GM21447 (cell line): ENCODE measurements around the gene TBC1D4.

Experiments used
- ATAC-seq: cut with Tn5 transposase; IDR thresholded peaks from one replicate; pipeline ENCODE4 v1.9.1; 2021; ENCODE audit not compliant: unreplicated experiment

TBC1D4 gene

DNA sequence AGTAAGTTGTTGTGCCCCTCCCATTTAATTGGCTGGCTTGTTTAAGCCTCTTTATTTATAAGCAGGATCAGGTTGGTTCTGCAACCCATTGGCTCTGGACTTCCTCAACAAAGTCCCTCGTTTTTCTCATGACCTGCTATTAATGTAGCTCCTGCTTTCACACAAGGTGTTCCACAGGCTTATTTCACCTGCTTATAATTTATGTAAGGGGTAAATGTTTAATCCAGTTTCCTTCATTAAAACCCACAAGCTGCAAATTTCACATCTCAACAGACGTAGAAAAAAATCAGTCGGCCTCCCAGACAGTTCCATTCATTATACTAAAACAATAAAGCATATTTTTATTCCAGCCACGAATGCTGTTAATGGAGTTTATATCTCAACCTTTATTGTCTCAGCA lies 86.1 kb downstream of the TBC1D4 start:
- no peak for ATAC-seq

DNA sequence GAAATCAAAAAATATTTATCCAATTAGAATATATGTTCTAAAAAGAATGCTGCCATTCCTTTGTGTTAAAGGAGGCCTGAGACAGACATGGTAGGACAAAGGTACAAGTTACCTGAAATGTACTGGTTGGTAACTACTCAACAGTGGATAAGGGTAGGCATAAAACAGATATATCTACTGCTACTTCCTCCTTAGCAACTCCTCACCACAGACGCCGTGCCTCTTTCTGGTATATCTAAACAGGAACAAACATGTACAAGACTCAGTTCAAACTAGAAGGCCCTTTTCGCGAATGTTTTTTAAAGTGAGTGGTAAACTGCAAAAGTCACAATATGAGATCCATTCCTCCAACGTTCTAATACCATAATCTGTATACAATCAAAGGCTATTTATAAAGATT lies 86.9 kb downstream of the TBC1D4 start:
- ATAC-seq, result no peak

DNA sequence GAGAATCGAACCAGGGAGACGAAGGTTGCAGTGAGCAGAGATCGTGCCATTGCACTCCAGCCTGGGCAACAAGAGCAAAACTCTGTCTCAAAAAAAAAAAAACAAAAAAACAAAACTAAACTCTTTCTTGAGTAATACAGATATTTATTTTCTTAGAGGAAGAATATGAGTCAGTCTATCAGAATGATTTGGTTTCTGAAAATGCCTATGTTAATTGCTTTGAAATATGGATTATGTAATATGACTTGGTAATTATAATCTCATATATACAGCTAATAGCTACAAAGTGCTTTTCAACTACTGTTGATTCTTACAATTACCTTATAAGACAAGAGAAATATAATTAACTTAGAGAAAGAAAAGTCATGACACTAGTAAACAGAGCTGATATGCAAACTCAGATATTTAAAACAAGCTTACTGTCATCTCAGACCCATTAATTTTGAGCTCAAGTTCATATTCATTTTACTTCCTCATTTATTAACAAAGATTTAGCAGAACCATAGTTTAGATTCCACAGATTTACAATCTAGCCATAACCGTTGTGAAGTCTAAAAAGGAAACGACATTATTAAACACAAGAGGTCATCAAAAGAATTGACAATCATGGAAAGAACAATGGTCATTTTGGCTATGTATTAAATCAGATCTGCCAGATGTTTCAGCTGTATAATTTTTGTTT lies 88.0 kb downstream of the TBC1D4 start:
- no peak for ATAC-seq

DNA sequence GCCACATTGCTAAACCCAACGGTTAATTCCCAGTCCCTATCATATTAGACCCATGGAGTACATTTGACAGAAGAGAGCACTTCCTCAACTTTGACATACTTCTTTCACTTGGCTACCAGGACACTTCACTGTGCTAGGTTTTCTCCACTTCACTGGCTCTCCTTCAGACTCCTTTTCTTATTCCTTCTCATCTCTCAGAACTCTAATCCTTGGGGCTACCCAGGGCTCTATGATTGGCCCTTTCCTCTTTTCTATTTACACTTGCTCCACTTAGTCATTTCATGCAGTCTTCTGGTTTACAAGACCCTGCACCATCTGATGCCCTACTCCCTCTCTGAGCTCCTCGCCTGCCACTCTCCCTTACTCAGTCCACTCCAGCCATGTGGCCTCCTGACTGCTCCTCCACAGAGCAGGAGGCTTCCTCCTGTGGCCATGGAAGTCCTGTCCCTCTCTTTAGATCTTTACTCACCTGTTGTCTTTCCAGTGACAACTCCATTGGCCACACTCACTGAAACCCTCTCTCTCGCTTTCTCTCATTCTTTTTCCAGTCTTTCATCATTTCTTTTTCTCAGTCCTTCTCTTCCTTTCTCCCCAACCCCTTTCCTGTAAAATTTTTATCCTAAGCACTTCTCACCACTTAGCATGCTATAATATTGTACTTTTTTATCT lies 90.4 kb downstream of the TBC1D4 start:
- no peak for ATAC-seq

DNA sequence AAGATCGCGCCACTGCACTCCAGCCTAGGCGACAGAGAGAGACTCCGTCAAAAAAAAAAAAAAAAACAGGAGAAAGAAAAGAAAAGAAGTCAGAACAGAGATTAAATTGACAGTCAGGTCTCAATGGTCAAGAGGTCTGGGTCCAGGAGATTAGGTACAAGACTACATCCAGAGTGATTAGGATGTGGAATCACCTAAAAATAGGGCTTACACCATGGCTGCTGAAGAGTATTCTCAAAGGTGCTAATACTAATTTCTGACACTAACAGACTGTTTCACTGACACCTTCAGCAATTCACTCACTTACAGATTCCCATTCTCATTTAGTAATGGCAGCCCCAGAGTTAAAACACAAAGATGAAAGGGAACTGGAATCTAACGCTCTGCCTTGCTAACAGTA lies 91.7 kb downstream of the TBC1D4 start:
- ATAC-seq, result no peak

DNA sequence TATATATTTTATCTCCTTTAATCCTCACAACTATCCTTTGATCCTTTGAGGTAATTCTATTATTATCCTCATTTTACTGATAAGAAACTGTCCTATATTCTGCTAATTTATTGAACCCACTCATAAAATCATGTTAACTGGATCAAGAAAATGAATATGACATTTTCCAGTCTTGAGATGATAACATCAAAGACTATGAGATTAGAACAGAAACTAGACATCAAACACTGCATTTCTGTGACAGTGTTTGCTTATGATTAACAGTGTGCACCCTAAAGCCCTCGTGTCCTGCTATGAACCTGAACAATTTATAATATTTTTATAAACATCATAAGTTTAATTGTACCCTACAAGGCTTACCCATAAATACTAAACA lies 96.3 kb downstream of the TBC1D4 start:
- ATAC-seq, result no peak

DNA sequence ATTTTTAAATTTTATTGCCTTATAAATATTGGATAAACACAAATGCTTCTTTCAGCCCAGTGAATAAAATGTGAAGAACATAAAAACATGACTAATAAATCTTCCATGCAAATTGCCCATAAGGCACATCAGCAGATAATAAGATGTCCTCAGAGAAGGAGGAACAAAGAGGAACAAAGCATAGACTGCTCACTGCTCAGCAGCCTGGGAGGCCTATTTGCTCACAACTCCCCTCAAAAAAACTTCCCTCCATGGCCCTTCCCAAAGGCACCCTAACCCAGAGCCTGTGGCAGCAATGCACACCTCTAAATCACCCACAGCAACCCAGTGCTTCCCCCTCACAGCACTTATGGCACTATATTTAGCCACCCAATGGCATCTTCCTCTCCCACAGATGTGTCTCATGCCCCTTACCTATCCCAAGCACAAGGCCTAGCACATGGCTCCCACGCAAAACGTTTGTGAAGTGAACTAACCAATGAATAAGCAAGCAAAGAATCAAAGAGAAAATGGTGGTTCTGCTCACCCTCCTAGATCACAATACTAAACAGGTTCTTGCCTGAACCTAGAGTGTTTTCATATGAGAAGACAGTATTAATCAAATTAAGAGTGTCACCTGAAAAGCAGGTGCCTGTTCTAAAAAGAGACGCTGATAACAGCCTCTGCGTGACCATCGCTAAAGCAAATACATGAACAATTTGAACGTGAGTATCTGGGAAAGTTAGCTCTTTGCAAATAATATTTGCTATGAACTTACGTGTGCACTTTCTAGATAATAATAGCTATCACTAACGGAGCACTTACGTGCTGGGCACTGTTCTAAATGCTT lies 96.9 kb downstream of the TBC1D4 start:
- ATAC-seq, result no peak

DNA sequence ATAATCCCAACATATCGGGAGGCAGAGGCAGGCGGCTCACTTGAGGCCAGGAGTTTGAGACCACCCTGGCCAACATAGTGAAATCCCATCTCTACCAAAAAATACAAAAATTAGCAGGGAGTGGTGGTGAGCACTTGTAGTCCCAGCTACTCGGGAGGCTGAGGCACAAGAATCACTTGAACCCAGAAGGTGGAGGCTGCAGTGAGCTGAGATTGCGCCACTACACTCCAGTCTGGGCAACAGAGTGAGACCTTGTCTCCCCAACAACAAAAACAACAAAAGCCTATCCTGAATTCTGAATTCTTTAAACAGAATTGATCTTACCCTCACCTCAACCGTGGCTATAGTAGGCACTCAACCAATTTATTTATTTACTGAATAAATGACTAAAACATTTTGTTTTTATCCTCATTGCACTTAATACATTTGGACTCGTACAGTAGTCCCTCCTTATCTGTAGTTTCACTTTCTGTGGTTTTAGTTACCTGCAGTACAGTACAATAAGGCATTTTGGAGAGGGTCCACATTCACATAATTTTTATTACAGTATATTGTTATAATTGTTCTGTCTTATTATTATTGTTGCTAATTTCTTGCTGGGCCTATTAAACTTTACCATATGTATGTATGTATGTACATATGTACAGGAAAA lies 98.8 kb downstream of the TBC1D4 start:
- no peak for ATAC-seq

DNA sequence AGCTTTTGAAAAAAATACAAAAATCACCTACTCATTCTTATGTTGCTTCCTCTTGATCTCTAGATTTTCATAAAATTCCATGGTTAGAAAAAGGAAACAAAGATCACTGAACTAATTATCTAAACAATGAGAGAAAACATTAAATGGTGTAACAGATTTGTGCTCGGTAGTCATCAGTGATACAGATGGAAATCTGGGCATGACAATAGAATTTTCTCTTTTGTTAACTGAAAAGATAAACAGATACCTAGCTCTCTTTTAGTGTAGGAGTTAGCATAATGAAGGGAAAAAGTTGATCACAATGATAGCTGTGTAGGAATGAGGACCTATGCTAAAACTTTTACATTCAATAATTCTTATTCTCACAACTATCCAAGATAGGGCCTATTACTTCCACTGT lies 103.7 kb downstream of the TBC1D4 start:
- ATAC-seq, result no peak

DNA sequence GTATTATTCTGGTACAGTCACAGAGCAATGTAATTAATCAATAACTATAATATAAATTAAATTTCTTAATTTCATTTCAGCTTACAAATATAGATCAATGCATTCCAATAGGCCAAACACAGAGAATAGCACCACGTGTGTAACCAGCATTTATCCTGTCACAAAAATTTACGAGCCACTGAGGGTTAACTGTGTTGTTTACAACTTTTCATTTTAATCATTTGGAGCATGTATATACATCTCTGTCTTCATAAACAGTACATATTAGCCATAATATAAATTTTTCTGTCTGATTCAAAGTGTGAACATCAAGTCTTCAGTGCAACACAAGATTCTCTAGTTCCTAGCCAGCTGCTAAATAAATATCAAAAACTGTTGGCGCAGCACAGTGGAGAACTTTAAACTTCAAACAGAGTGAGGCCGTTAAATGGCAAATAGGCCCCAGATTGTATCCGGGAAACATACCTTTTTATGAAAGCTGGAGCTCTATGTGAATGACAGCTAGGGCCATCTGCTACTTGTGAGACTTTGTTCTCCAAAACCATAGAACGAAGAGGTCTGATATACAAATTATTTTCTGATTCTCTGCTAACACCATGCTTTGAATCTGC lies 105.1 kb downstream of the TBC1D4 start:
- no peak for ATAC-seq

DNA sequence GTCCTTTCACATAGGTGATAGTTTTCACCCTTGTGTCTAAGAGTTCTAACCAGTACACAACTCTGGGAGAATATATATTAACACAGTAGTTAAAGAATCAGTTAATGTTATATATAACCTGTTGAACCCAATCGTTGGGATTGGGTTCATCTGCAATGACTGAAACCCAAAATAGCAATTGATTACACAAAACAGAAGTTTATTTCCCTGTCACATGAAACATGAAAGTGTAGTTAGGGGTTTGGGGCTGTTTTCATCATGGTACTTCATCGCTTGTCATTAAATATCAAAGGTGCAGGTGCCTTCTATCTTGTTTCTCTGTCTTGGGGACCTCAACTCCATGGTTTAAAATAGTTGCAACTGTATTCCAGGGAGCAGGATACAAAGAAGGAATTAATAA lies 106.6 kb downstream of the TBC1D4 start:
- ATAC-seq, result no peak

DNA sequence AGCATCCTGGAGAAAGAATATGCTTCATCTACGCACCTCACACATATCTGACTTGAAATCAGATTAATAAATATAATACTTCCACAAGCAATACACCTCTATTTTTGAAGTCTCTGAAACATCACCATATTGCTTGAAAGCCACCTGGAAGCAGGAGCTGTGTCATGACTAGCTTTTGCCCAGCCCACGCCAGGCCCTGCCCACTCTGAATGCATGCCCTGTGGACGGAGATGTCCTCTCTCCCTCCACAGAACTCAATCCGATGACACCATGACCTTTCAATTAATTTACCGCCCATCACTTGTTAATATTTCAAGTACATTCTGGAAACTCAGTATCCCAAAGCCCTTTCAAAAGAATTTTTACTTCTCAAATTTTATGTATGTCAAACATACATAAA lies 108.0 kb downstream of the TBC1D4 start:
- ATAC-seq, result no peak

DNA sequence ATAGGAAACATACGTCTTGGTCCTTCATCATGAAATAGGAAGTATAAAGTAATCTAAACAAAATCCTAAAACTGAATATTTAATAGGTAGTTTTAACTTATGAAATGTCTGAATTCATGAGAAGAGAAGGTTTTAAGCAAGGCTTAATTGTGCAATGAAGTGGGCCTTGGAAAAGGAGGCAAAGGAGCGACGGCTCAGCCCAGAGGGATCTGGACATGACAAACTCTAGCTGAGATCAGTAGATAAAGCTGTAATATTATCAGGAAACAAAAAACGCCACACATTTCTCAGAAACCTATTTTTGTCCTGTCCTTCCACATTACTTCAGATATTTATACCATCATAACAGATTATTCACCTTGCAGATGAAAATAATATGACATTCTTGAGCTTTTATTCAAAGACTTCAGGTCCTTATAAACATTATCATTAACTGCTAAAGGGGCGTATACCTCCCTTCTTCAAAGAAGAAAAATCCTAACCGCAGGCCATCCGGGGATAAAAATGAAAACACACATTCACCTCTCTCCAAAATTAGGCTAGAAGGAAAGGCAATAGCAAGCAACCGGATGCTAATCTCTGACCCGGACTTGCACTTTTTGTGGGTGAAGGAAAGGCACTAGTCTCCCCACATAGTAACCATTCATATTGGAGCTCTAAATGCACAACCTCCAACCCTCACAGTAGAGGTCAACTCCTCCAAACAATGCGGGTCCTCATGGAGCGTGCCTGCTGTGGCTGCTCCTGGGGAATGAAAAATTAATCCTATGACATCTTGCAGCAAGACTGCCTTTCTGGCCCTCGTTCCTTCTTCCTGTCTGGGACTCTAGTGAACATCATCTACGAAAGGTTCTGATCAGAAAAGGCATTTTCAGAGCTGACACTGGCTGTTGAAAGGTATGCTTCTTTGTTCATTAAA lies 108.8 kb downstream of the TBC1D4 start:
- no peak for ATAC-seq

DNA sequence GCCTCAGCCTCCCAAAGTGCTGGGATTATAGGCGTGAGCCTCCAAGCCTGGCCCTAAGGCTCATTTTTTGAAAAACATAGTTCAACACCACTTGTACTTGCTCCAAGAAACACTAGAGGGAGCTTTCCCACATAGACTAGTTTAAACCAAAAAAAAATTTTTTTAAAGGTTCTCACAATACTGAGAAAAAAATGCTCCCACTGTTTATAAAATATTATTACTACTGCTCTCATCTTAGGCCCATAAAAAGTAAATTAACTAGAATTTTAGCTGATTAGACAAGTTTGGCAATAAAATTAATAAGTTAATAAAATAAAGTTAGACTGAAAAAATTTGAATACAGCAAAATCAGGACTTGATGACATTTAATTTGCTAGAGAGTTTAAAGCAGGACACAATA lies 109.5 kb downstream of the TBC1D4 start:
- peak; percentile 77 for ATAC-seq

DNA sequence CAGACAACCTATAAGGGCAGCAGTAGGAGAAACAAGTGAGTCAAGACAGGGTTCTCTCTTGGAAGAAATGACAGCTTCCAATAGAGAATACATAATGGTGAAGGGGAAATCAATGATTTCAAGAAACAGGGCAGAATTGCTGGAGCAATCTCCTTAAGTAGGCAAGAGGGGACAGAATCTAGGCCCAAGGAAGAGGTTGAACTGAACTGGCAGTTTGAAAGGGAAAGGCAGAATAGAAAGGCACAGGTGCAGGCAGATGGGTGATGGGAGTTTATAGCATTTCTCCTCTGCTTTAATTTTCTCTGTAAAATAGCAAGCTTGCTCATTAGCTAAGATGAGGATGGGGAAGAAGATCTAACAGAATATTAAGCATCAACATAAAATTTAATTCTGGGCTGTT lies 110.8 kb downstream of the TBC1D4 start:
- no peak for ATAC-seq

DNA sequence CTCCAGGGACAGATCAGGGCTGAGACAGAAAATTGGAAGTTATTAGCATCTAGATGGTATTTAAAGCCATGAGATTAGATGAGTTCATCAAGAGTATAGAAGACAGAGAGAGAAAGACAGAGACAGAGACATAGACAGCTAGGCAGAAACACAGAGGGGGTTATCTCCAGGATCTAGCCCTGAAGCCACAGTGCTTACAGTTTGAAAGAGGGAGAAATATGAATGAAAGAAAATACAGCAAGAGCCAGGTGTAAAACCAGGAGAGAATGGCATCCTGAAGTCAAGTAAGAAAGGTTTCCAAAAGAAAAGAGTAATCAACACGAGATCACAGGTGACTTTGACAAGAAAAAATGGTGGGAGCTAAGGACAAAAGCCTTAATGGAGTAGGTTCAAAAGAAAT lies 111.2 kb downstream of the TBC1D4 start:
- no peak for ATAC-seq

DNA sequence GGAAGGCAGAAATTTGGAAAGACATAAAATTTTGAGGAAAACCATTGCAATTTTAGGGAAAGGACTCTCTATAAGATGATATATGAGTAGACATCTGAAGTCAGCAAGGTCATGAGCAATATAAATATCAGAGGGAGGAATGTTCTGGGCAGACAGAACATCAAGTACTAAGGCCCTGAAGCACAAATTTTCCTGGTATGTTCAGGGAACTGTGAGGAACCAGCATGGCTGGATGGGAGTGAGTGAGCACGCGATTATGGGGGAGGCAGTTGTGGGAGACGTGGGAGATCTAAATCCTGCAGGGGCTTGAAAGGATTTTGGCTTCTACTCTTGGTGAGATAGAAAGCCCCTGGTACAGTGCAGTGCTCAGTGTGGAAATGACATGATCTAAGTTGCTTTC lies 112.0 kb downstream of the TBC1D4 start:
- no peak for ATAC-seq

DNA sequence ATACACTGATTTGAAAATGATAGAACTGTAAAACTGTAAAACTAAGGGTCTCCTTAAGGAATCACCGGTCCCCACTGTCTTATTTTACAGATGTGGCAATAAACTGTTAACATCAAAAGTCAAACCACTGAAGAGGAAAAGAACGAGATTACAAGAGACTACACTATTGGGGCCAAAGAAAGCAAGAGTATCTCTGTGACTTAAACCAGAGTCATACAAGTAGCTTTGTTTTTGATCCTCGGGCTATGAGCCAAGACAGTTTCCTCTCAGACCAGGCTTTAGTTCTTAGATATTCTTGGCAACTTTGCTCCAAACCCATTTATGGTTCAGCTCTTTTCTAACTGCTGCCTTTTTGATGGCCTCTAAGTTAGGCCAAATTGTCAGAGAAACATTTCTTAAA lies 113.8 kb downstream of the TBC1D4 start:
- ATAC-seq, result no peak

DNA sequence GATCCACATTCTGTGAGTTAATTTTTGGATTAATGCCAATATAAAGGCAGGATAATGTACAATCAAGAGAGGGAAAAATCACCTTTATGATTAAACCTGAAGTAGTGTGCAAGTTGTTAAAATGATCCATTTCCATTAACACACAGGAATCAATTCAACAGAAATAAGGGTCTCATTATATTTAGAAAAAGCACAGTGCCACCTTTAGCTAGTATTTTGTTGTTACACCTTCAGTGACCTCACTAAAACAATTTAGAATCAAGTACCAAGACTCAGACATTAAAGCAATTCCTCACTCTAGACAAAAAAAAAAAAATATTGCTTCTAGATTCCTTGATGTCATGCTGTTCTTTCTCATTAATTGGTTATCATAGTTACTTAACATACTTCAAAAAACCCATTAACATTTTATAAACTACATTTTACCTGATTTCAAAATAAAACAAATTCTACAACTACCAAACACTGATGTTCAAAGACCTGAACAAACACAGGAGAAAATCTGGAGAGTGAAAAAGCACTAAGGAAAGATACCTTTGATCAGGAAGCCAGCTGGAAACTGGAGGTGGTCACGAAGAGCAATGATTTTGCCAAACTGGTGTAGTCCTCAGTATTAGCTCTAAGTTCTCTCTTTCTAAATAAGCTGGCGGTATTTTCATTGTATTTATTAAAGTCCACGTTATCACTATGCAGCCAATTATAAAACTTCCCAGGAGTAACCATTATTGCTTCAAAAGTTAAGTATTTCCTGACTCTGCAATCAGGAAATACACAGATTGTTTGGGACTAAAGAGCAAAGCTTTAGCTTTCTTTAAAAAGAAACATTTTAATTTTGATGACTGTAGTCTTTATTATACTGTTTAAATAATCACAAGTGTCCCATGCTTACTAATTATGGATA lies 115.3 kb downstream of the TBC1D4 start:
- peak; percentile 5 for ATAC-seq
